CD4-positive, alpha-beta T cell treated with Interleukin-4 for 1 hour (primary cell): Measurements from ENCODE around the gene CHD9.
"Not testable (repeated sequence)": the region's sequence is repeated elsewhere in the genome, so short reads cannot be mapped to it uniquely, and the experiment has no call there.

Experiments used
- DNase-seq, 2 donors: peaks; one replicate each; pipeline ENCODE4 v3.0.0-alpha.2; 2020 to 2022

Gene CHD9, protein sequence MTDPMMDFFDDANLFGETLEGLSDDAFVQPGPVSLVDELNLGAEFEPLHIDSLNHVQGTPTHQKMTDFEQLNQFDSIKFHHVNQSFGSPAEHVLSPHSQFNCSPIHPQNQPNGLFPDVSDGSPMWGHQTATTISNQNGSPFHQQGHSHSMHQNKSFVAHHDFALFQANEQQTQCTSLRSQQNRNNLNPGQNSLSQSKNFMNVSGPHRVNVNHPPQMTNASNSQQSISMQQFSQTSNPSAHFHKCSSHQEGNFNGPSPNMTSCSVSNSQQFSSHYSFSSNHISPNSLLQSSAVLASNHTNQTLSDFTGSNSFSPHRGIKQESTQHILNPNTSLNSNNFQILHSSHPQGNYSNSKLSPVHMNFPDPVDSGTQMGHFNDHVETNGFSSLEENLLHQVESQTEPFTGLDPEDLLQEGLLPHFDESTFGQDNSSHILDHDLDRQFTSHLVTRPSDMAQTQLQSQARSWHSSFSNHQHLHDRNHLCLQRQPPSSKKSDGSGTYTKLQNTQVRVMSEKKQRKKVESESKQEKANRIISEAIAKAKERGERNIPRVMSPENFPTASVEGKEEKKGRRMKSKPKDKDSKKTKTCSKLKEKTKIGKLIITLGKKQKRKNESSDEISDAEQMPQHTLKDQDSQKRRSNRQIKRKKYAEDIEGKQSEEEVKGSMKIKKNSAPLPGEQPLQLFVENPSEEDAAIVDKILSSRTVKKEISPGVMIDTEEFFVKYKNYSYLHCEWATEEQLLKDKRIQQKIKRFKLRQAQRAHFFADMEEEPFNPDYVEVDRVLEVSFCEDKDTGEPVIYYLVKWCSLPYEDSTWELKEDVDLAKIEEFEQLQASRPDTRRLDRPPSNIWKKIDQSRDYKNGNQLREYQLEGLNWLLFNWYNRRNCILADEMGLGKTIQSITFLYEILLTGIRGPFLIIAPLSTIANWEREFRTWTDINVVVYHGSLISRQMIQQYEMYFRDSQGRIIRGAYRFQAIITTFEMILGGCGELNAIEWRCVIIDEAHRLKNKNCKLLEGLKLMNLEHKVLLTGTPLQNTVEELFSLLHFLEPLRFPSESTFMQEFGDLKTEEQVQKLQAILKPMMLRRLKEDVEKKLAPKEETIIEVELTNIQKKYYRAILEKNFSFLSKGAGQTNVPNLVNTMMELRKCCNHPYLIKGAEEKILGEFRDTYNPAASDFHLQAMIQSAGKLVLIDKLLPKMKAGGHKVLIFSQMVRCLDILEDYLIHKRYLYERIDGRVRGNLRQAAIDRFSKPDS (N-terminal part only)

DNA sequence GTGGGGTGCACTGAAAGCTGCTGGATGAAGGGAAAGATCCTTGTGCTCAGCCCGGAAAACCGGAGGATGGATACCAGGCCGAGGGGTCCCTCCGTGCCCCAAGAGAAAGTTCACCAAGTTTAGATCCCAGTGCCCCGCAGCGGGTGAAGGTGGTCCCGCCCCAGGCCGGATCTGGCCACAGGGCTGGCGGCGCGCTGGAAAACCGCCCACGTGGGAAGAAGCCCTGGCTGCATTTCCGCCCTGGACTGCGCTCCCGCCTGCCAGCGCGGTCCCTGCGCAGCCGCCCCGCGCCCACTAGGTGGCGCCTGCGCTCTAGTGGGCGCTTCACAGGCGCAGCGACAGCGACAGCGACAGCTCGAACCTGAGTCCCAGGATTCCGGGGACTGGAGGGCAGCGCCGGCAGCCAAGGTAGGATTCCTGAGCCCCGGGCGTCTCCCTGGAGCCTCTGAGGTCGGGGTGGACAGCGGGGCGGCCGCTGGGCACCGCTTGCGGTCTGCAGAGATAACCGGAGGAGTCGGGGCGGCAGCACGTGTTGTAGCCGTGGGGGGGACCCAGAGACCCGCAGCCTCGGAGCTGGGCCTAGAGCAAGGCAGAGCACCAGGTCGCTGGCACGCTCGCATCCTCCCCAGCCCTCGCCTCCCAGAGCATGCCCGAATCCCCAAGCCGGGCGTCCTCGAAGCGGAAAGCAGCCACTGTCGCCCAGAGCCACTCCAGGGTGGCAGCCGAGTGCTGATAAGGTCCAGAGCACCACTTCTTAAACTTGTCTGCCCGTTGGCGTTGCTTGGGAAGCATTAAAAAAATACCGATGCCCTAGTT lies at the start of gene CHD9:
Gene CHD9 (plus strand): TSS at position 322 of the 816 bp plus-strand sequence. CDS start 101,099 bp downstream, outside the sequence.
- peak; percentile 73 to 75 for DNase-seq

DNA sequence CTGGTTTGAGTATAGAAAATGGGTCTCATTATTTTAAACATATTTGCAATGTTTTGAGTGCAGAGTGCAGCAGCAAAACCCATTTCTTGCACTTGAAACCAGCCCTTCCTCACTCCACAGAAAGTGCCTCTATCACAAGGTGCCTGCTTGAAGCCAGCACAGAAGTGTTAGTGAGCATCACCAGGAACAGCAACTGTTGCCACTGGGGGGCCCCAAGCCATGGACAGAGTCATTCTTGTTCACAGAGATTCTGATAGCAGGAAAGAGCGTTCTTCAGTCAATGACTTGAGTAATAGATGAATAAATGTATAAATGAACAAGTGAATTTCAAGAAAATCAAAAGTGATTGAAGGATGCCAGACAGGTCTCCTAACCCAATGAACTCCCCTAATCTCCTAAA lies 47.7 kb upstream of the CHD9 start:
- DNase-seq: no peak

DNA sequence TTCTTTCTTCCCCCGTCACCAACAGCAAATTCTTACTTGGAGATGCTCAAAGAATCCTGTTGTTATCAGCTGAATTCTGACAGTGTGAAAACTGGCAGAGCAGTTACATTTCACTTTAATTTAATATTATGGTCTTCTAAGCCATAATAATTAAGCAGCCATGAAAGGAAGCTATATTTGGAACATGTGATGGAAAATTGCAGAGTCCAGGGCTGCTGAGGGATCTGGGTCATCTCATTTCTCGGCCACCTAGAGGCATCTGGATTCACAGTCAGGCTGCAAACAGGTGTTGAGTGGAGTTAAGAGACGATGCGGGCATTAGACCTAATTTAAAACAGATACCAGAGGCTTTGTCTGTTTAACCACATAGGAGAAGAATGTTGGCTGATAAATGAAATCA lies 40.5 kb upstream of the CHD9 start:
- no peak for DNase-seq

DNA sequence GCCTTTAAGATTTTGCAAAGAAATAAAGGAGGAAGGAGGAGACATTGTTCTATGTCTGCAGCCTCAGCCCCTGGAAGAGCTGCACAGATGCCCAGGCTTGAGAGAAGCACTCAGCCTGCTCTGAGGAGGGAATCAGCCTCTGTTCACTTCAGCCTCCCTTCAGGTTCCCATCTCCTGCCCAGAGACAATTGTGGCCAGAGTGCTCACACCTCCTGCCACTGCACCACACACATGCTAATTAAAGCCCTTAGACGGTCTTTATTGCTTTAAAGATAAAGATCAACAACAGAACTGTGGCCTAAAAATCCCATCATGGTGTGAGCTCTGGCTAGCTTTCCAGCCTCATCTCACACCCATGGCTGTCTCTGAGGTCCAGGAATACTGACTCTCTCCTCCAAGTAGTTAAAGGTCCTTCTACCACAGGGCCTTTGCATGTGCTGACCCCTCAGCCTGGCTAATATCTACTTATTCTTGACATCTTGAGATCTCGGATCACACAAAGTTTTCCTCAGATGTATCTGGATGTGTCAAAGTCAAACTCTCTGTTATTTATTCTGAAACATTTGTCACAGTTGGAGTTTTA lies 35.9 kb upstream of the CHD9 start:
- no peak for DNase-seq

GRCh38 chr16:53022374-53022773 lies 32.4 kb upstream of the CHD9 start:
- no peak for DNase-seq

GRCh38 chr16:53024045-53024444 lies 30.7 kb upstream of the CHD9 start:
- no peak for DNase-seq

DNA sequence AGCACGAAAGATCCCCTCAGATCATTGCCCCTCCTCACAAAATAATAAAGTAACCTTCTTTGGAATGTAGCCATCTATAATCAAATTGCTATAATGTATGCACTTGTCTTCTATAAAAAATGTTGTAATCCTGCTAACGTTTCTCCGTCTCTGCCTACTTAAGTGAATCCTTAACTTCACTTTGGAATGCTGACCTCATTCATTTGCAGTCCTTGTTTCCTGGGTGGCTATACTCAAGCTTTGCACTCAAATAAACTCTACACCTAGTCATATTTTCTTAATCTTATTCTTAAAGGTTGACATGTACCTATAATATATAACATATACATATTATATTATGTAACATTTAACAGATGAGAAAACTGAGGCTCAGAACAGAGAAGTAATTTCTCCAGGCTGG lies 24.8 kb upstream of the CHD9 start:
- no peak for DNase-seq

- DNase-seq: no peak
These were observed 23.4 kb upstream of the CHD9 start for GRCh38 chr16:53031323-53031942.

DNA sequence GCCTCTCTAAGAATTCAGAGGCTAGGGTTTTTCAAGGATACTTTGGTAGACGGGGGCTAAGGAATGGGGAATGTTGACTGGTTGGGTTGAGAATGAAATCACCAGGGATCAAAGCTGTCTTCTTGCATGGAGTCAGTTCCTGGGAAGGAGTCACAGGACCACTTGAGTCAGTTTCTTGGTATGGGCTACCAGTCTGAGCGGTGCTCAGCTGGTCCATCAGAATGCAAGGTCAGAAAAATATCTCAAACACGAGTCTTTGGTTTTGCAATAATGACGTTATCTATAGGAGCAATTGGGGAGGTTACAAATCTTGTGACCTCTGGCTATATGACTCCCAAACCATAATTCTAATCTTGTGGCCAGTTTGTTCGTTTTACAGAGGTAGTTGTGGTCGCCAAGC lies 20.5 kb upstream of the CHD9 start:
- DNase-seq: no peak

DNA sequence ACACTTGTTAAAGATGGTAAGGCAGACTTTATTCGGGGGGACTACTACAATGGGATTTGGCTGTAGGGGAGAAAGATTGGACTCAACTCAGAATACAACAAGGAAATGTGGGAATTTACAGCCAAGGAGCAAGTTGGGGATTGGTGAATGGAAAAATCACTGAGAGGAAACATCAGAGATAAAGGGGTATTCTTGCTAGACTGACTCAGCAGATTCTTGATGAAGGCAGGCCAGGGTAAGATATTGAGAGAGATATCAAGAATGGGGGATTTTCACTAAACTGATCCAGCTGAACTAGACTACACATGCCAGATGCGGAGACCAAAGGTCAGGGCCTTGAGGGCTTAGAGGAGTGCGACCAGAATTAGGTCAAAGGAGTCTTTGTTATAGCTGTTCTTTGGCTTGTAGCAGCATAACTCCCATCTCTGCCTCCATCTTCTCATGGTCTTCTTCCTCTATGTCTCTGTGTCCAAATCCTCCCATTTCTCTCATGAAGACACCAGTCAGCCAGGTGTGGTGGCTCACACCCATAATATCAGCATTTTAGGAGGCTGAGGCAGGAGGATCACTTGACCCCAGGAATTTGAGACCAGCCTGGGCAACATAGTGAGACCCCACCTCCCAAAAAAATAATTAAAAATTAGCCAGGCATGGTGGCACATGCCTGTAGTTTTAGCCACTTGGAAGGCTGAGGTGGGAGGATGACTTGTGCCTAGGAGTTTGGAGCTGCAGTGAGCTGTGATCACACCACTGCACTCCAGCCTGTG lies 19.4 kb upstream of the CHD9 start:
- DNase-seq: no peak

DNA sequence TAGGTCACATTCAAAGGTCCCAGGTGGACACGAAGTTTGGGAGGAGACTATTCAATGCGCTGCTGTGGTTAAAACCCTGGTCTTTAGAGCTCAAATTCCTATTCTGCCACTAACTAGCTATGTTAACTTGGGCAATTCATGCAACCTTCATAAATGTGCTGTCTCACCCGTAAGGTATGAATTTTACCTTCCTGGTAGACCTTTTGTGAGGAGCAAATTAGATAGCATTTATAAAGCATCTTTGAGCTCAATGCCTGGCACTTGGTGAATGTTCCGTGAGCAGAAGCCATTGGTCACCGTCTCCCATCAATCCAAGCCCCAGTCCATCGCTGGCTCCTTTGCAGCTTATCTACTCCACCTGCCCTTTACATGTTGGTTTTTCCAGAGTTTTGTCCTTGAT lies 18.7 kb upstream of the CHD9 start:
- DNase-seq: no peak

- DNase-seq: not testable (repeated sequence)
These were observed 18.1 kb upstream of the CHD9 start for GRCh38 chr16:53036711-53037110.

- DNase-seq: no peak
These were observed 14.0 kb upstream of the CHD9 start for GRCh38 chr16:53040788-53041187.

DNA sequence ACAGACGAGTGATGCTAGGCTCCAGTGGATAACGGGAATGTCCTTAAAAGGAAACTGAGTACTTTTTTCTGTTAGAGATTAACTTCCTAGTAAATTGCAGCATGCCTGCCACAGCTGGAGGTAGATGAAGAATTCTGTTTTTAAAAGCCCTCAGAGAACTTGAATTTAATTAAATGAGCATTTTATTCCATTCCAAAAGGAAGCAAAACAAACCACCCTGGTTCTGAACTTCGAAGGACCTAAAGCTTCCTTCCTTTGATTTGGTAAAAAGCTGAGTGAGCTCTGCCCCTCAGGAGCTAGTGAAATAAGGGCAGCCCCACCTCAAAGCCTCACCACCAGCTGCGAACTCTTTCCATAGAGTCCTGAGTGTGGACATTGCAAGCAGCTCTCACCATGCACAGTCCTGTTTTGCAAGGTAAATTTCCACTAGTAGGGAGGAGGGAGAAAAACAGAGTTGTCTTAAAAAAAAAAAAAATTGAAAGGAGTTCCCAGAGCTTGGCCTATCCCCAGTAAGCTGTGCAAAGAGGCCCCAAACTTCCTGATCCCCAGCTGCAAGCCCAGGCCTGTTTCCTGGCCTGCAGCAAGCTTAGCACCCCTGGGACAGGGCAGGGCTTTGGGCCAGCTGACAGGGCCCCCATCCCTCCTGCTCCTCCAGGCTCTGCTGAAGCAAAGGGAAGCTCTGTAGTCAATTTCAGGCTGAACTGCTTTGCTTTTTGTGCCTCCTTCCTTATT lies 13.3 kb upstream of the CHD9 start:
- DNase-seq: no peak

GRCh38 chr16:53042235-53042701 lies 12.5 kb upstream of the CHD9 start:
- DNase-seq: no peak

GRCh38 chr16:53043428-53043831 lies 11.4 kb upstream of the CHD9 start:
- no peak for DNase-seq

DNA sequence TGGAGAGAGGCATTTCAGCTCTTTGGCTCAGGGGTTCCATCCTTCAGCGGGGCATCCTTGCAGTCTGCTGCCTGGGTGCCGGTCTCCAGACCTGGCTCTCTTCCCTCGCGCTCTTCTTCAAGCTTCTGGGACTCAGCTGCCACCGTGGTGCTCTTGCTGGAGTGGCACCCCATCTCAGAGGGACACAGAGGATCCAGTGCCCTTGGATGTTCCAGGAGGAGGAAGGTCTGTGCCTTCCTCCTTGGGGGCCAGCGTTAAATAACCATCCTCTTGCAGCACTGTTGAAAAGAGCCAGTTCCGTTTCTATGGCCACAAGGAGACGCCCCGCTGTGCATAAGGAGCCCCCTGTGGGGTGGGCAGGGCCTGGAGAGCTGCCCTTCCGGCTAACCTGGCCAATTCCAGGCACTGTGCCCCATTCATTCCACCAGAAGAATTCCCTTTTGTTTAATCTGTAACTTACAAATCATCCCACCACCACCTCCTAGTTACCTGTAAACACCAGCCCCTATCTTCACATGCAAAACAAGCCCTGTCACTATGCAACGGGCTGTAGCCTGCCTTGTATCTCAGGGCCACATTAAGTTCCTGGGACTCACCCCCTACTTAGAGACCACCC lies 10.7 kb upstream of the CHD9 start:
- no peak for DNase-seq

GRCh38 chr16:53045341-53046220 lies 9.2 kb upstream of the CHD9 start:
- DNase-seq: no peak
